GM21367 (cell line): ENCODE measurements around the gene RIPK3.
"Not testable (repeated sequence)": the region's sequence is repeated elsewhere in the genome, so short reads cannot be mapped to it uniquely, and the experiment has no call there.

Experiments
- ATAC-seq: cut with Tn5 transposase; IDR thresholded peaks from one replicate; pipeline ENCODE4 v1.9.1; 2021; ENCODE audit not compliant: unreplicated experiment

The RIPK3 gene

DNA sequence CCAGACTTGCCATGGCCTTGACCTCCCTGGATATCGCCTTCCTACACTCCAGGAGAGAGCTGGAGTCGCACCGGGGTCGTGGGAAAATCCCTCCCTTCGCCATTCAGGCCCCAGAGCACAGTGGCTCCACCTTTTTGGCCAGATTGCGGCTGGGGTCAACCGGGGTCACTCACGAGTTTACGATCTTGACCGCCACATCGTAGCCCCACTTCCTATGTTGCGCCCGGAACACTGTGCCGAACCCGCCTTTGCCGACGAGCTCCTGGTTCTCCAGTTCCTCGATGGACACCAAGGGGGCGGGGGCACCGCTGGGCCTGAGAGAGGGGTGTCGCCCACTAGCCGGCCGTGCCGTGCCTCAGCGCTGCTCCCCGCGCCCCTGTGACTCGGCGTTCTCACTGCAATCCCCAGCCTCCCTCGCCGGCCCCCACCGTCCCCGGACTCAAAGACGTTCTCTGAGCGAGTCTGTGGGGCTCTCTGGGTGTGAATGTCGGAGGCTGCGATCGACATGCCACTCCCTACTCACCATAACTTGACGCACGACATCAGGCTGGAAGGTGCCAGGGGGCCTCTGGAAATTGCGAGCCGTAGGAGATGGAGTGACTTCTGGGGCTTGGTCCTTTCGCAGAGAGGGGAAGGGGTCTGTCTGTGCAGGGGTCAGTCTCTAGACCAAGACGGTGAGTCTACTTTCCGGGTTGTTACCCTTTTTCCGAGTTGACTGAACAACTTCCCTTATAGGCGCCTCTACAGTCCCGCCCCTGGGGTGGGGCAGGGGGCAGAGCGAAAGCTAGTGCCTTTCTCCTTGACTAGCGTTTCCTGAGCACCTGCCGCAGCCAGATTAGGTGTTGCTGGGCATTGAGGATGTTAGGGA lies at the start of gene RIPK3:
Gene RIPK3, minus strand, starts transcription at position 708 of the 868 bp plus-strand sequence. Its CDS starts 165 bp downstream, at position 543.
- peak; percentile 86 for ATAC-seq

DNA sequence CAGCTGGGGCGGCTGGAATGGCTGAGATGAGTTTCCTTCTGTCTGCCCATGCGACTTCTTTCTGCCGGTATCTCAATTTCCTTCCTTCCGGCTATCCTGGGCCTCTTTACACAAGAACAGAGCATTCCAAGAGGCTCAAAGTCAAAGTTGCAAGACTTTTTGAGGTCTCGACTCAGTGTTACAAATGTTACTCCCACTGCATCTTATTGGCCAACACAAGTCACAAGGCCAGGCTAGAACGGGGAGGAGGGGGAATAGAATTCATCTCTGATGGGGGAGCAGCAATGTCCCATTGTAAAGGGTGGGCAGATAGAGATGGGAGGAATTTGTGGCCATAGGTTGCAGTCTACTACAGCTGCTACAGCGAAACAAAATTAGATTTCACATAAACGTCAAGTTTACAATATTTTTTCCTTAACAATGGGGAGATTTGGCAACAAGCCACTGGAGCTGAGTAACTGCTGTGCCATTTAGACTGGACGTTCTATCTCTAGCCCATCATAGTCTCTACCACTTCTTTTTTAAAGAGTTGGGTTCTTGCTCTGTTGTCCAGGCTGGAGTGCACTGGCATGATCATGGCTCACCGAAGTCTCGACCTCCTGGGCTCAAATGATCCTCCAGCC lies 49.5 kb upstream of the RIPK3 start:
- ATAC-seq = no peak

DNA sequence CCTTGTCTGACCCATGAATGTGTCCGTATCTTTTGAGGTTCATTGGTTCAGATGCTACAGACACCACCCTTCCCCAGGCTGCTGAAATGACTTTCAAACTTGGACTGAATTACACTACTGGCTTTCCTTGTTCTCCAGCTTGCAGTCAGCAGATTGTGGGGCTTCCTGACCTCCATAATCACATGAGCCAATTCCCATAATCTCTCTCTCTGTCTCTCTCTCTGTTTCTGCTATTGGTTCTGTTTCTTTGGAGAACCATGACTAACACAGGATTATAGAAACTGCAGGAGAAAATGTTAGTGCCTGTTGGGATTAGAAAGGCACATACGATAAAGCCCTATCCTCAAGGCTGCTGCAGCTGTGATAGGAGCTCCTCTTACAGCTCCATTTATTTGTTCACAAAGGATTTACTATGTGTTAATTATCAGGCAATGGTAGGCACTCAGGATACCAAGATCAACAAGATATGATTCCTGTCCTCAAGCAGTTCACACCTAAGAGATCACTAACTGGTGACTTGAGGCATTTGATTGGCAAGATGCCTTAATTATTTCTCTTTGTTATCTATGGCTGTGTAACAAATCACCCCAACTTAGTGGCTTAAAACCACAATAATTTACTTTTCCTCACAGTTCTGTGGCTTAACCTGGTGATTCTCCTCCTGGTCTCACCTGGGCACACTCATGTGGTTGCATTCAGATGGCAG lies 48.8 kb upstream of the RIPK3 start:
- no peak for ATAC-seq

DNA sequence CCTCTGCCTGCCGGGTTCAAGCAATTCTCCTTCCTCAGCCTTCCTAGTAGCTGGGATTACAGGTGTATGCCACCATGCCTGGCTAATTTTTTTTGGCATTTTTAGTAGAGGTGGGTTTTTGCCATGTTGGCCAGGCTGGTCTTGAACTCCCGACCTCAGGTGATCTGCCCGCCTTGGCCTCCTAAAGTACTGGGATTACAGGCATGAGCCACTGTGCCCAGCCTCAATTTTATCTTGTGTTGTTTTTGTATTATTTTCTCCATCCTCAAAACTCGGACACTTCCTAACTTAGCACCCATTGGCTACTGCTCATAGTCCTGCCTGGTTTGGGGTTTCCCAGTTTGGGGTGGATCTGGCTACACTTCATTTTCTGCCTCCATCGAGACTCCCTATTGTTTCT lies 47.8 kb upstream of the RIPK3 start:
- not testable (repeated sequence) for ATAC-seq

DNA sequence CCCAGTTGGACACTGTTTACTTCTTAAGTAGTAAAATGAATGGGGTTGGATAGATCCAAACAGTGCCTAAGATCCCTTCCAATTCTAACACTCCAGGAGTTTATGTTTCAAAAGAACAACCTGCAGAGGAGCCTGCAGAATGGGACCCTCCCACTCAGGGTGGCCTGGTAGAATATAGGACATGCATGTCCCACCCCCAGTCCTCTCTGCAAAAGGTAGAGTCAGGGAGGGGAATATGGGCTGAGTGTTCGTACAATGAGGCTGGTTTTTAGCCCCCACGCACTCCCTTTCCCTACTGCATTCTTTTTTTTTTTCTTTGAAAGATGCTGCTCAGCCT lies 47.2 kb upstream of the RIPK3 start:
- ATAC-seq = no peak

DNA sequence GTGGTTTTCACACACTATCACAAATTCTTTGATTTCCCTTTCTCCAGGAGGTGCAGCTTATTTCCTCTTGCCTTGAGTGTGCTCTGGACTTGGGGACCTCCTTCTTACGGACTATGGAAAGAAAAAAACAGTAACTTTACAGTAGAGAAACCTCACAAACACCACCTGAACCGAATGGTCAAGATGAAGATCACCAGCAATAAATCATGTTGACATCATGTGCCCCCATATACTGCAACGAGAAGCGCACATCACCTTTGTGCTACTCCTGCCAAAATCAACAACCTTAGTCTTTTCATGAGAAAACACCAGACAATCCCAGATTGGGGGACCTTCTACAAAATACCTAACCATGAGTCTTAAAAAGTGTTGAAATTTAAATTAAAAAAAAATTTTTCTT lies 45.7 kb upstream of the RIPK3 start:
- ATAC-seq = no peak

DNA sequence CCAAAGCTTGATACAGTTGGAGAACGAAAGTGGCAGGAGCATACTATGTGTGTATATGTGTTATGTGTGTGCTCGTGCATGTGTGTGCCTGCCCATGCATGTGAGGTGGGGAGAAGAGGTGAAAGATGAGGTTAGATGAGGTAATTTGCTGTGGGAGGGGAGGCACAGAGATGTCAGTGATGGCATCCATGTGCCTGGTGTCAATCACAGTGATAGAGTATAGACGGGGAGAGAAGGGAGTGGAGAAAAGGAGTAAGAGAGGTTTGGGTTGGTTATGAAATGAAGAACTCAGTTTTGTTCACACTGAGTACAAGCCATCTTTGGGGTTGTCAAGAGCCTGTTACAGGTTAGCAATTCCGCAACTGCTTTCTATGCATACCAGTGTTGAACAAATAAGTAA lies 44.4 kb upstream of the RIPK3 start:
- ATAC-seq = no peak

DNA sequence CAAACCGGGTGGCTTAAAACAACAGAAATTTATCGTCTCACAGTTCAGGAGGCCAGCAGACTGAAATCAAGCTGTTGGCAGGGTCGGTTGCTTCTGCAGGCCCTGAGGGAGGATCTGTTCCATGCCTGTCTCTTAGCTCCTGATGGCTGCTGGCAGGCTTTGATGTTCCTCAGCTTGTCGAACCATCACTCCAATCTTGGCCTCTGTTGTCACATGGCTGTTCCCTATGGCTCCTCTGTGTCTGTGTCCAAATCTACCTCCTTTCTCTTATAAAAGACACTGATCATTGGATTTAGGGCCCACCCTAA lies 42.2 kb upstream of the RIPK3 start:
- ATAC-seq = no peak

DNA sequence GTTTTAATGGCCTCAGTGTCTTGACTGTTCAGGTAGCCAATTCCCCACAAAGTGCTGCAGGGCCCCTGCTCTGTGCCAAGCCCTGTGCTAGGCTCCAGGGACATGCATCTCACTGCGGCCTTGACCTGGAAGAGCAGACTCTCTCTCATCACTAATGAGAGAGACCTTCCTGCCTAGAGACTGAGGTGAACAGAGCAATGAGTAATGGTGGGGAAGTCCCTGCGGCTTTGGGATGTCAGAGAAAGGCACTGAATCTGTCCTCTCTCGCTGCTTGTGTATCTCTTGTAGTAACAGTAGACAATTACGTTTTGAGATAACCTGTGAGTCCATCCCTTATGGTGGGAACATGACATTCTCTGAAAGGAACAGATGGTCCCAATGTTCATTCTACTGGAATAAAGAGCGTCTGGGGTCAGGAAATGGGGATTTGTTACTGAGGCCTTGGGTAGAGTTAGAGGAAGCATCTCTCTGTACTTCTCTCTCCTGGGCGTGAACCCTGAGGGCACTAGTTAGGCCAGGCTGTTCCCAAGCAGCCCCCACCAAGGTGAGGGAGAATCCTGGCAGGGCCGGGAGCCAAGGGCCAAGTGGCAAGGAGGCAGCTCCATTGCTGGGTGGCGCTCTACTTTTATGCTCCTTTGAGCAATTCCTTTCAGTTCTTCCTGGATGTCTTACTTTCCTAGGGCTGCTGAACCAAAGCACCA lies 41.7 kb upstream of the RIPK3 start:
- ATAC-seq = no peak

DNA sequence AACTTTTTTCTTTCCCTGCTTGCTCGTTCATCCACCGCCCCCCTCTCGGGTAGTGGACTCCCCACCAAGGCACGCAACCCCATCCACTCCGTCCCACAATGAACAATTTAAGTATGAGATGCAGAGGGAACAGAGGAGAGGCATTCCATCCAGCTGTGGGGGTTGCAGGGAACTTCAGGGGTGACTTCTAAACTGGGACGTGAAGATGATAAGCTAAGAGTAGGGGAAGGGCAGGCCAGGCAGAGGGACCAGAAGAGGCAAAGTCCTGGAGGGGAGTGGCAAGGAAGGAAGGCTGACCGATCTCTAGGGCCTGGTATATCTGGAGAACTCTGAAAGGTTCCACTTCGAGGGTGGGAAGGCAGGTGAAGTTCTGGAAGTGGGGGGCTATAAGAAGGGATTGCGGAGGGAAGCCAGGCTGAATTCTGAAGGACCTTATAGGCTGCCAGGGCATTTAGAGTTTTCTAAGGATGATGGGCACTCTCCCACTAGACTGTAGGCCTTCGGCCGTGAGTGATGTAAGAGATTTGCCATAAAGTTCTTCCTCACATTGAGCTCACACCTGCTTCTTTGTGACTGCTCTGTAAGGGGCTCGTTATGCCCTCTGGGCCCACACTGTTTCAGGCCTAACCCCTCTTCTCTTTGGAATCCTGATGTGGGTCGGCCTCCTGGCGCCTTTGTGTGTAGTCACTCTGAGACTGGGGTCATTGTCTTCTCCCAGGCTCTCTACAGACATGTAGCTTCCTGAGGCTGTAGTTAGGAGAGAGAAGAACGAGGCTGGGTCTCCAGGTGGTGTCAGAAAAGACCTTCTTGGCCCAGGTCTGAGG lies 40.3 kb upstream of the RIPK3 start:
- no peak for ATAC-seq

DNA sequence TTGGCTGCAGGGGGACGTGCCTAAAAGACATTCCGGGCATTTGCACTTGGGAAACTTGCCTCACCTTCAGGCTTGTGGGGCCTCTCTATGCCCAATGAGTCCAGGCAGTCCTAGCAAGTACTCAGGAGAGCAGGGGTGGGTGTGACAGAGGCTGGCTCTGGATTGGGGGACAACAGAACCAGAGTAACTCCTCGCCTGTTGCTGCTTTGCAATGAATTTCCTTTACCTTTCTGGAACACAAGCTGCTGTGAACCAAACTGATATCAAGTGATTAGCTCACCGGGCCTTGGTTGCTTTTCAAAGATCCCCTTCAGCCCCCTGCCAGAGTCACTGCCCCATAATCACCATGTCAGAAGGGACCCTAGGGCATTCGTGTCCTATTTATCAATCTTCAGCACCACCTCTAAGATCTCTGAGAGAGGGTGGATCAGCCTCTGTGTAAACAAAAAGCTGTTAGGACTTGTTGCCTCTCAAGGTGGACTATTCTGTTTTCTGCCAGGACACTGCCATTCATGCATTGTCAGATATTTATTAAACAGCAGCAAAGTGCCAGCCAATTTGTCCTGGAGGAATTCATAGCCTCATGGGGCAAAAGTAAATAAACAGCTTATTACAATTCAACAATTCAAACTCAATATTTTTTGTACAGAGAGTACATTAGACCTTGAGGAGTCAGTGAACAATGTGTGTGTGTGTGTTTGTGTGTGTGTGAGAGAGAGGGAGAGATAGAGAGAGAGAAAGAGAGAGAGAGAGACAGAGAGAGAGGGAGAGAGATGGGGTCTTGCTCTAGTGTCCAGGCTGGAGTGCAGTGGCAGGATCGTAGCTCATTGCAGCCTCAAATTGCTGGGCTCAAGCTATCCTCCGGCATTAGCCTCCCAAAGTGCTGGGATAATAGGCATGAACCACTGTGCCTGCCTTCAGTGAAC lies 39.5 kb upstream of the RIPK3 start:
- no peak for ATAC-seq

DNA sequence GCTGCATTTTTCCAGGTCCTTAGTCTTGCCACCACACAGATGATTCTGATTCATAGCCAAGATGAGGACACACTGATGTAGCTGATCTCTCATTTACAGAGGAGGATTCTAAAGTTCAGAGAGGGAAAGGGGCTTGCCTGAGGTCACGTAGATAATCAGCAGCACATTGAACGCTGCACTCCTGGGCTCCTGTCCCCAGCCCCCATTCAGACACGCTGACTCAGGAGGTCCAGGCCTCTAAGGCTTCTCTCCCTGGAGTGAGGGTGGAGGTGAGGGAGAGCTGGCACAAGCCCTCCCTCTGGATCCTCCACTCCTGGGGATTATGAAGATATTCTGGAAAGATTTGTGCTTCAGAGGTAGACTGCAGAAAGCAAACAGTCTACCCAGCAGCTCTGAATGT lies 38.5 kb upstream of the RIPK3 start:
- ATAC-seq = no peak

DNA sequence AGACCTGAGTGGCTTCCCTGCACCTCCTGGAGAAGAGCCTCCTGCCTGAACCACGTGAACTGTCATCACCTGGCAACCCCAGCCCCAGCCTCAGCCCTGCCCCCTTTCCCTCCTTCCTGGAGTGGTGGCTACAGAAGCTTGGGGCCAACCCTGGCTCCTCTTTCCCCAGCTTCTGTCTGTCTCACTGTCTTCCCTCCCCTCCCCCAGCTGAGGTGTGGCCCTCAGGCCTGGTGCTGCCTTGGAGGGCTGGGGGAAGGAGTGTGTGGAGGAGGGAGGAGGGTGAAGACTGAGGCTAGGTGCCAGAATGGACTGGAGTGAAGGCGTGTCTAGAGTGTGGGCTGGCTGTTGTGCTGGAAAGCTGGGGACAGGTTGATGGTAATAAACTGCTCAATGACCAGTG lies 37.9 kb upstream of the RIPK3 start:
- no peak for ATAC-seq

DNA sequence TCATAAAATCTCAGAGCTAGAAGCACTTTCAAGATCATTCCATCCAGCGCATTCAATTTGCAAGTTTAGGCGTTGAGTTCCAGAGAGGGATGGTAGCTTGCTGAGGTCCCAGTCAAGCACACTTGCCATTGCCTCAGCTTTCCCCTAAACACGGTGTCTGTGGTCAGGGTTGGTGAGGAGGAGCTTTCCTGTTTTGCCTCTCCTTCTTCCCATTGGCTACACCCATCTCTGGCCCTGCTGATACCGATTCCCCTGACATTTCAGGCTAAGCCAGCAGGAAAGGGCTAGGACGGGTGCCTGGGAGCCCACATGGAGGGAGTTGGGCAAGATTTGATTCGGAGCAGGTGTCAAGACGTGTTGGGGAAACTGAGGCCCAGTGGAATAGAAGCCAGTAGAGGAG lies 37.3 kb upstream of the RIPK3 start:
- ATAC-seq = no peak

DNA sequence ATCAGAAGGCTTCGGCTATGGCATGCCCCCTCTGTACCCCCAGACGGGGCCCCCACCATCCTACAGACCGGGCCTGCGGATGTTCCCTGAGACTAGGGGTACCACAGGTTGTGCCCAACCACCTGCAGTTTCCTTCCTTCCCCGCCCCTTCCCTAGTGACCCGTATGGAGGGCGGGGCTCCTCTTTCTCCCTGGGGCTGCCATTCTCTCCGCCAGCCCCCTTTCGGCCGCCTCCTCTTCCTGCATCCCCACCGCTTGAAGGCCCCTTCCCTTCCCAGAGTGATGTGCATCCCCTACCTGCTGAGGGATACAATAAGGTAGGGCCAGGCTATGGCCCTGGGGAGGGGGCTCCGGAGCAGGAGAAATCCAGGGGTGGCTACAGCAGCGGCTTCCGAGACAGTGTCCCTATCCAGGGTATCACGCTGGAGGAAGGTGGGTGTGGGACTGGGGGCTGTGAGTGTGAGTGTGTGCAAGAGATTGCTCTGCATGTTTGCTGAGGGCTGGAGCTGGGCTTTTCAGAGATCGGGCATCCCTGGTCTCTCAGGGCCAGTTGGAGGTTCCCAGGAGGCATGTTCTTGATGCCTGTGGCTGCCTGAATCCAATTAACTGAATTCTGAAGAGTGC lies 36.8 kb upstream of the RIPK3 start:
- no peak for ATAC-seq

DNA sequence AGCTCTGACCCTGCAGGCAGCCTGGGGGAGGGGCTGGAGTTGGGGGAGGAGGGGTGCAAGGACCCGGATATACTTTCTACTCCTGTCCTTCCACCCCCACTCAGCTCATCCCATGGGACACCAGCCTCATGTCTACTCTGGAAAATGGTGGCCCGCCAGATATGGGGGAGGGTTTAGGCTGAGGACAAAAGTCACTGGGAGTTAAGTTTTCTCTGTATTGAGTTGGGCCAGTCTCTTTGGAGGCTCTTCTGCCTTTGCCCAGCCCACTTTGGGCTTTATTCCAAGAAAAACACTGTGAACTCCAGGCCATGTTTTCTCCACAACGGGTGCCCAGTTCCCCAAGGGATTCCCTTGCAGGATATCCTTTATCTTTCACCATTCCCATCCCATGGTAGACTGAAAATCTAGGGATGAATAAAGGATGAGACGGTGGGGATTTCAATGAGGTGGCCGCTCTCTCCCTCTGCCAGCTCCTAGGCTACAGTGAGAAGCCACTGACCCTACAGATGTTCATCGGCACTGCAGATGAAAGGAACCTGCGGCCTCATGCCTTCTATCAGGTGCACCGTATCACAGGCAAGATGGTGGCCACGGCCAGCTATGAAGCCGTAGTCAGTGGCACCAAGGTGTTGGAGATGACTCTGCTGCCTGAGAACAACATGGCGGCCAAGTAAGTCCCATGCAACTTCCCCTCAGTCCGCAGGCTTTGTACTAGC lies 33.1 kb upstream of the RIPK3 start:
- ATAC-seq = no peak

DNA sequence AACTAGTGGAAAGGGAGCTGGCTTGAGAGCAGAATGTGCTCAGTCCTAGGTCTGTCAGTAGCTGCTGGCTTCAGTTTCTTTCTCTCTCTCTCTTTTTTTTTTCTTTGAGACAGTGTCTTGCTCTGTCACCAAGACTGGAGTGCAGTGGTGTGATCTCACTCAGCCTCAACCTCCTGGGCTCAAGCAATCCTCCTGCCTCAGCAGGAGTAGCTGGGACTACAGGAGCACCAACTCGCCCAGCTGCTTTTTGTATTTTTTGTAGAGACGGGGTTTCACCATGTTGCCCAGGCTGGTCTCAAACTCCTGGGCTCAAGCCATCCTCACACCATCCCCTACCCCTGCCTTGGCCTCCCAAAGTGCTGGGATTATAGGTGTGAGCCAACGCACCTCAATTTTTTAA lies 31.8 kb upstream of the RIPK3 start:
- ATAC-seq = not testable (repeated sequence)

DNA sequence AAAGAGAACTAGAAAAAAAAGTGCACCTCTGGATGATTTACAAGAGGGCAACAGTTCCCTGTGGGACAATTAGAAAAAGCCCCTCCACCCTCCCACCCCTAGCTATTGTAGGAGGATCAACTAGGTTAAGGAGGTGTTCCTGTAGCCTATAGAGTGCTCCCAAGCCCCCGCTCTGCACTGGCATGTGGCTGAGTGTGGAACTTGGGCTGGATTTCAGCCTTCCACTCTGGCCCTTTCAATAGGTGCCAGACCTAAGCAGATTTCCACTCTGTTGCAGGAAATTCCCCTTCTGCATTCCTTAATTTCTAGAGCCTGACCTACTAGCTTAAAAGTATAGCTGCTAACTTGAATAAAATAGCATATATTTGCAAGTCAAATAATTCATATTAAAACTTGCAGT lies 31.0 kb upstream of the RIPK3 start:
- no peak for ATAC-seq
